GM21717 (cell line): Measurements from ENCODE around the gene CCDC116.
"Not testable (repeated sequence)": the region's sequence is repeated elsewhere in the genome, so short reads cannot be mapped to it uniquely, and the experiment has no call there.

Experiments used
- ATAC-seq: cut with Tn5 transposase; IDR thresholded peaks from one replicate; pipeline ENCODE4 v1.9.1; 2021; ENCODE audit warnings: mild to moderate bottlenecking, moderate library complexity; ENCODE audit not compliant: unreplicated experiment

Gene CCDC116

DNA sequence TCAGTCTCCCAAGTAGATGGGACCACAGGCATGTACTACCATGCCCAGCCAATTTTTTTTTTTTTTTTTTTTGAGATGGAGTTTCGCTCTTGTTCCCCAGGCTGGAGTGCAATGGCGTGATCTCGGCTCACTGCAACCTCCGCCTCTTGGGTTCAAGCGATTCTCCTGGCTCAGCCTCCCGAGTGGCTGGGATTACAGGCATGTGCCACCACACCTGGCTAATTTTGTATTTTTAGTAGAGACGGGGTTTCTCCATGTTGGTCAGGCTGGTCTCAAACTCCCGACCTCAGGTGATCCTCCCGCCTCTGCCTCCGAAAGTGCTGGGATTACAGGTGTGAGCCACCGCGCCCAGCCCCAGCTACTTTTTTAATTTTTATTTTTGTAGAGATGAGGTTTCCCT, 46.3 kb downstream of the CCDC116 start:
- not testable (repeated sequence) for ATAC-seq

DNA sequence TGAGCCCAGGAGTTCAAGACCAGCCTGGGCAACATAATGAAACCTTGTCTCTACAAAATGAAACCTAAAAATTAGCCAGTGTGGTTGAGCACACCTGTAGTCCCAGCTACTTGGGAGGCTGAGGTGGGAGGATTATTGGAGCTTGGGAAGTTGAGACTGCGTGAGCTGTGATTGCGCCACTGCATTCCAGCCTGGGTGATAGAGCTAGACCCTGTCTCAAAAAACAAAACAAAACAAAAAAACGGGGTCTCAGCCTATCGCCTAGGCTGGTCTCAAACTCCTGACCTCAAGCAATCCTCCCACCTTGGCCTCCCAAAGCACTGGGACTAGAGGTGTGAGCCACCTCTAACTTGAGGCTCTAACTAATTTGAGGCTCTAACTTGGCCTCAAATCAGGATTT, 46.8 kb downstream of the CCDC116 start:
- ATAC-seq, result no peak

DNA sequence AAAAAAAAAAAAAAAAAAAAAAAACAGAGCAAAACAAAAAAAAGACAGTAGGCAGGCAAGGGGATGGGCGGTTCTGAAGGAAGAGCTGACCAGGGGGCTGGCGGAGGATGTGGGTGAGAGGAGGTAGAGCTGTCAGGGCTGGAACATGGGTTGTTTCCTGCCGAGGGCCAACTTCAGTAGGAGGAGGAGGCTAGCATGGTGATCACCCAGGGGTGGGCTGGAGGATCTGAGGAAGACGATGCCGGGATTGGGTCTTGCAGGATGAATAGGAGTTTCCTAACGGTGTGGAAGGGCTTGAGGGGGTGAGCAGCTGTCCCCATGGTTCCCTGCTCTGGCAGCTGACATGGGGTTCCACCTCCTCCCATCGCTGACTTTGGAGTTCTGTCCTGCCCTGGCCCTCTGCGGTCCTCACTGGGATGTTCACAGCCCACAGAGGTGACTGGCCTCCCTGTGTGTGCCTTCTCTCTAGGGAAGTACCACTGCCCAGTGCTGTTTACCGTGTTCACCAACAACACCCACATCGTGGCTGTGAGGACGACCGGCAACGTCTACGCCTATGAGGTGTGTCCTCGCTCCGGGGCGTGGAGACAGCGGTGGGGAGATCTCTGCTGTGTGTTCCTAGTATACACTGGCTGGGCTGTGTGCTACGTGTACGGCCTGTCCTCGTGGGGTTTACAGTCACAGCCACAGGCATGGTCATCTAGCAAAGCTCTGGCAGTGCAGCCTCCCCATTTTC, 48.4 kb downstream of the CCDC116 start:
- ATAC-seq, result no peak

DNA sequence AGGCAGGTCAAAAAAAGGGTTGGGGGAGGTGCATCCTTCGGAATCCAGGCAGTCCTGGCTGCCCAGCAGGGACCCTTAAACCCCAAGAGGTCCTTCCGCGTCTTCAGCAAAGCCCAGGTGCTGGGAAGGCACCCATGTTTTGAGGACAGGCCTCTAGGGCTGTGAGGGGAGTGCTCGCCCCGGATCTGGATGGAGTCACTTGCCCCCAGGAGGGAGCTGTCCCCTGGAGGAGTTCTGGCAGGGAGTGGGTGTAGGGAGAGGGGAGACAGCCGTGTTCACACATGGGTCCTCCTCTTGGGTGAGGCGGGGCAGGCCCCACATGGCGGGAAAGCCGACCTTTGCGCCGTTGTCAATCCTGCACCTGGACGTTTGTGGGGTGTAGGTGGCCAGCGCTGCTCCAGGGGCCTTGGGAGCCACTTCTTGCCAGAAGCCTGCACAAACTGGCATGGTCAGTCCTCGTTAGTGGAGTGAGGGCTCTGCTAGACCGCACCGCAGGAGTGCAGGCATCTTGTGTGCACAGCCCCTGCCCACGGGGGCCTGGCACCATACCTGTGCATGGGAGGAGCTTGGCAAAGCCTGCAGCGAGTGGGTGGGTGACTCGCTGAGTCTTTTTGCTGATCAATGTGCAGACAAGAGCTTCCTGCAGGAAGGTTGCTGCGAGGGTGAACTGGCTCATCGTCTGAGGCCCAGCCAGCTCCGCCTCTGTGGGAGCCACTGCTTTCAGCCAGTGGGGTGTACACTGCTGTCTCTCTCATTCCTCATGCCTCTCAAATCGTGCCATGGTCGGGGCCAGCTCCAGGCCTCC, 49.2 kb downstream of the CCDC116 start:
- ATAC-seq, result no peak

DNA sequence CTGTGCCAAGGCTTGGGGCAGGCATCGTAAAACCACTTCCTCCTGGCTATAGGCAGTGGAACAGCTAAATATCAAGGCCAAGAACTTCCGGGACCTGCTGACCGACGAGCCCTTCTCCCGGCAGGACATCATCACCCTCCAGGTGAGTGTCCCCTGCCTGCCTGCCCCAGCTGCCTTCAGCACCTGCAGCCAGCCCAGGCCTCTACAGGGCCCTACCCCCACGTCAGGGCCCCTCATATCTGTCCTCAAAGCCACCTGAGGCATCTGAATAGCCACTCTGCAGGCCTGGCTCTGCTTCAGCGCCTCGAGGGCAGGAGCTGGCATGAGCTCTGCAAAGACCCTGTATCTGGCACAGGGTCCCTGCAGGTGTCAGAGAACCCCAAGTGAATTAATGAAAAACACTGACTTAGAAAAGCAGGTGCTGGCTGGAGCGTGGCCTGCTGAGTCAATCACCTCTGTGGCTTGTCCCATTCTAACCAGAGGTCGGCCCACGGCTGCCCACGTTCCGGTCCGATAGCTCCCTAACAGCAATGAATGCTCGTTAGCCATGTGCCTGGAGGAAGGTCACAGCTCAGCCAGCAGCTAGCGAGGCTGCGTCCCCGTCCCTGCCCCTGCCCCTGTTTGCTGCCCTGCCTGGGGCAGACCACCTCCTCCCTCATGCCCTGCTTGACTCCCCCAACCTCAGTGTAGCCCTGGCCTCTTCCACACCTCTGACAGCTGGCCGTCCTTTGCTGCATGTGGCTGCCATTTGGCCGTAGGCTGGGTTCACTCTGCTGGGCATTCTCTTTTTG, 50.0 kb downstream of the CCDC116 start:
- no peak for ATAC-seq

DNA sequence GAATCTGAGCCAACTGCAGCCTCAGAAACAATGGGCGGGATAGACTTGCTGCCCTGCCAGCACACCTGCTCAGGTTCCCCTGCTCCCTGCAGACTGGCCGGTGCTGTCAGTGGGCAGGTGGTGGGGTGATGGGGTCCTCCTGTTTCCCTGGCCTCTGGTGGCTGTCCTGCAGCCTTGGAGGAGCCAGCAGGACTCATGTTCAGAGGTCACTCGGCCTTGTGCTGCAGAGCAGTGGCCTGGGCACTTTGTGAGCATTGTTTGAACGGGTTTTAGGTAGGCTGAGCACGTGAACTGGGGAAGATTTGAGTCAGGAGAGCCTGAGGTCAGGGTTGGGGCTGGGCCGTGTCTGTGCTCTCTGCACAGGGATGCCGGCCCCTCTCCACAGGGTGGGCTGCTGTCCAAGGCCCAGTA, 50.8 kb downstream of the CCDC116 start:
- ATAC-seq, result no peak

DNA sequence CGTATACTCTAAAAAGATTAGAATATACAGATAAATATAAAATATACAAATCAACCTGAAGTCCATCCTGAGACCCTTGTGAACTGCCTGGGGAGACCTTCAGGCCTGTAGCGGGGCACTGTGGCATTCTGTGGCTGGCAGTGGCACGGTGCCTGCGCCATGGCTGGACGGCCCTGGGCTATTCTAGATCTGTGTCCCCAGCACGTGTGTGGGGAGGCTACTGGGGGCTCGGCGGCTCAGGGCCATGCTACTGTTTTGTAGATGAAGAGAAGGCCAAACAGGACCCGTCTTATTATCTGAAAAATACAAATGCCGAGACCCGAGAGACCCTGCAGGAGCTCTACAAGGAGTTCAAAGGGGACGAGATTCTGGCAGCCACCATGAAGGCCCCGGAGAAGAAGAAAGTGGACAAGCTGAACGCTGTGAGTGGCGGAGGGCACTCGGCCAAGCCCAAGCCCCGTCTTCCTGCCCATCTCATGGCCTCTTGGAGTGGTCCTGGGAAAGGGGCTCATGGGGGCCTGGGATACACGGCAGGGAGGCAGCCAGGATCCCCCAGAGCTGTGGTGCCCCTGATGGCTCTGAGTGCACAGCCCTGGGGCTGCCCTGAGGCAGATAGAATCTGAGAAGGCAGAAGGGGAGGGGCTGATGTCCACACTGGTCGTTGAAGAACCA, 52.1 kb downstream of the CCDC116 start:
- no peak for ATAC-seq

DNA sequence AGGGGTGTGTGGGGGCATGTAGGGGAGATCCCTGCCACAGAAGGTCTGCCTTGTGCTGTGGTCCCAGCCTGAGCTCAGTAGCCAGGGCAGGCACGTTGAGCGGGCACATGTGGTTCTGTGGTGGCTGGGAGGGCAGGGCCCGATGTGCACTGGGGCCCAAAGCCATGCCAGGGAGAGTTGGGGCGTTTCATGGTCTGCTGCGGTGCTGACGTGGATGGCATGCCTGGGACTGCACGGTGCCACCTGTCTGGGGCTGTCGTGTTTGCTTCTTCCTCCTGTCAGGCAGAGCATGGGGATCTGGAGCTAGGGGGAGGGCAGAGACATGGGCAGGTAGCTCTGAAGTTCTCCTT, 52.6 kb downstream of the CCDC116 start:
- ATAC-seq, result no peak

DNA sequence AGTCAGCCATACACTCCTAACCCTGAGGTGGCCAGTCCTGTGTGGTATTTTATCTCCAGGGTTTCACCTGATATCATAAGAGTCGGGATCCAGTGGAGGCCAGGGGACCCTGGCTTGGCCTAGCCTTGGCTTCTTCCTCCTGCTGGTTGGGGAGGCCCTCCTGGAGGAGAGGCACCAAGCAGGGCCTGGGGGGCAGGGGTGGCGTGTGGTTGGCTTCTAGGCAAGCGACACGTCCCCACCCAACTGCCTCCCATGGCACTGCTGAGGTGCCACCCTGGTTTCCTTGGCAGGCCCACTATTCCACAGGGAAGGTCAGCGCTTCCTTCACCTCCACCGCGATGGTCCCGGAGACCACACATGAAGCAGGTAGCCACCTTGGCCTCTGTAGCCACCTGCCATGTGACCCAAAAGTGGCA, 53.6 kb downstream of the CCDC116 start:
- ATAC-seq, result no peak
